WERI-Rb-1 (cell line): Measurements from ENCODE around the gene RHOT2.

Experiments
- DNase-seq: peaks from one replicate; pipeline ENCODE4 v3.0.0-alpha.2; 2020
- H3K27ac ChIP-seq: fragments of 250-450 bp; sonication (Bioruptor Pico); 2 replicates; pipeline ENCODE4 v1.5.1; 2020; ENCODE audit warnings: mild to moderate bottlenecking, moderate library complexity
- H3K27me3 ChIP-seq: fragments of 250-450 bp; sonication (Bioruptor Pico); 2 replicates; pipeline ENCODE4 v1.5.1; 2021; ENCODE audit warnings: mild to moderate bottlenecking, low read depth, moderate library complexity; ENCODE audit not compliant: insufficient read depth, severe bottlenecking
- H3K36me3 ChIP-seq: fragments of 250-450 bp; sonication (Bioruptor Pico); 2 replicates; pipeline ENCODE4 v1.5.1; 2020; ENCODE audit warnings: mild to moderate bottlenecking, moderate library complexity
- H3K4me3 ChIP-seq: 2 replicates; pipeline ENCODE4 v1.5.1; 2011; ENCODE audit warnings: low read depth, mild to moderate bottlenecking, control low read depth, low read length
- H3K9me3 ChIP-seq: fragments of 250-450 bp; sonication (Bioruptor Pico); 2 replicates; pipeline ENCODE4 v1.5.1; 2021; ENCODE audit warnings: mild to moderate bottlenecking, moderate library complexity; ENCODE audit not compliant: severe bottlenecking
- CTCF ChIP-seq: IDR thresholded peaks from 2 replicates; pipeline ENCODE4 v1.5.1; 2011; ENCODE audit warnings: low read depth, mild to moderate bottlenecking, control low read depth, inconsistent platforms, low read length

Gene RHOT2

GRCh38 chr16:631808-632358 lies 36.0 kb upstream of the RHOT2 start:
- H3K4me3 ChIP-seq: no peak overlapping the region
- DNase-seq: no peak
- no peaks in the 10 kb centered on the region for H3K27me3 ChIP-seq
- peaks cover 45% of the 10 kb centered on the region for H3K36me3 ChIP-seq
- no peak for TF ChIP-seq CTCF
- no peaks in the 10 kb centered on the region for H3K9me3 ChIP-seq
- no peak overlapping the region for H3K27ac ChIP-seq

- no peaks in the 10 kb centered on the region for H3K27me3 ChIP-seq
- no peak for DNase-seq
- no peak for TF ChIP-seq CTCF
- H3K4me3 ChIP-seq: no peak overlapping the region
- H3K36me3 ChIP-seq: peaks cover 37% of the 10 kb centered on the region
- H3K9me3 ChIP-seq: no peaks in the 10 kb centered on the region
- no peak overlapping the region for H3K27ac ChIP-seq
These were observed 35.2 kb upstream of the RHOT2 start for GRCh38 chr16:632486-633335.

- Histone ChIP-seq H3K27ac (no peak overlapping the region), H3K36me3 (peaks cover 29% of the 10 kb centered on the region), H3K4me3 (no peak overlapping the region), H3K9me3 (no peaks in the 10 kb centered on the region), H3K27me3 (no peaks in the 10 kb centered on the region)
- no peak for DNase-seq
- TF ChIP-seq CTCF: no peak
These were observed 34.4 kb upstream of the RHOT2 start for GRCh38 chr16:633336-634050.

GRCh38 chr16:634051-634670 lies 33.8 kb upstream of the RHOT2 start:
- DNase-seq: no peak
- Histone ChIP-seq H3K27me3 (no peaks in the 10 kb centered on the region), H3K4me3 (no peak overlapping the region), H3K36me3 (peaks cover 22% of the 10 kb centered on the region), H3K9me3 (no peaks in the 10 kb centered on the region), H3K27ac (no peak overlapping the region)
- TF ChIP-seq CTCF: no peak

GRCh38 chr16:634996-635395 lies 32.9 kb upstream of the RHOT2 start:
- no peaks in the 10 kb centered on the region for H3K27me3 ChIP-seq
- peaks cover 22% of the 10 kb centered on the region for H3K36me3 ChIP-seq
- H3K27ac ChIP-seq: no peak overlapping the region
- peak overlapping the region; percentile 88; the same call in 1 of the 2 replicates for H3K4me3 ChIP-seq
- H3K9me3 ChIP-seq: no peaks in the 10 kb centered on the region
- DNase-seq: no peak
- TF ChIP-seq CTCF: no peak
